GM19468 (cell line): Measurements from ENCODE around the gene MRPS21.

Experiments
- ATAC-seq: cut with Tn5 transposase; IDR thresholded peaks from one replicate; pipeline ENCODE4 v1.9.1; 2021; ENCODE audit warnings: mild to moderate bottlenecking, moderate library complexity, moderate number of reproducible peaks; ENCODE audit not compliant: unreplicated experiment; ENCODE audit errors: extremely low read depth

Gene MRPS21

DNA sequence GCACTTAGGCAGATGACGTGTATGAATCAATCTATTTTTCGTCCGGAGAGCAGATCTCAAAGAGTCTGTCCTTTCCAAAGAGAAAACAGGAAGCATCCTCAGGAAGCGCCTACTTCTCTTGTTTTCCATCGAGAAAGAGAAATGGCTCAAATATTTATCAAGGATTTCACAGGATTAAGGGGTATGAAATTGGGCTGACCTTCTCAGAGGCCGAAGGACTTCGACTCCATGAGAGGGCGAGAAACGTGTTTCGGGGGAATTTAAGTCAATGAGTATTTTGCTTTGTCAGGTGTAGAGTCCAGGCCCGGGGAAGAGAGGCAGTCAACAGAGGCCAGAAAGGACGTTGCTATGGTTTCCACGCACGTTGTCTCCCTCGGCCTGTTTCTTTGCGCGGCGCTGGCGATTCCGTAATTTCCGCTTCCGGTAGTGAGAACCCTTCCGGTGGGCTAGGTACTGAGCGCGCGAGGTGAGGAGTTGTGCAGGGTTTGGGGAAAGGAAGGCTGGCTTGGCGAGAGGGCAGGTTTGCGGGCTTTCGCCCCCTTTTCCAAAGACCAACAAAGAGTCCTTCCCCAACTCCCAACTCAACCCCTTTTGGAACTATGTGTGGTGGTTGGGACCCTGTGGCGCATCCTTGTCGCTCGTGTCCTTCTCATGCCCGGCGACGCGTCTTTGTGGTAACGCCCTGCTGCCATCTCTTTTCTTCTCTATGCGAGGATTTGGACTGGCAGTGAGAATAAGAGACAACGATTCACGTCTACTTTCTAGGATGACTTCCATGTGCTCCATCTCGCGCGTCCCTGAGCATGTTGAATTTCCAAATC, at the start of gene MRPS21:
Gene MRPS21, plus strand, starts transcription at position 429 of the 821 bp plus-strand sequence. CDS start 506 bp downstream, outside the sequence.
- peak; percentile 92 for ATAC-seq

DNA sequence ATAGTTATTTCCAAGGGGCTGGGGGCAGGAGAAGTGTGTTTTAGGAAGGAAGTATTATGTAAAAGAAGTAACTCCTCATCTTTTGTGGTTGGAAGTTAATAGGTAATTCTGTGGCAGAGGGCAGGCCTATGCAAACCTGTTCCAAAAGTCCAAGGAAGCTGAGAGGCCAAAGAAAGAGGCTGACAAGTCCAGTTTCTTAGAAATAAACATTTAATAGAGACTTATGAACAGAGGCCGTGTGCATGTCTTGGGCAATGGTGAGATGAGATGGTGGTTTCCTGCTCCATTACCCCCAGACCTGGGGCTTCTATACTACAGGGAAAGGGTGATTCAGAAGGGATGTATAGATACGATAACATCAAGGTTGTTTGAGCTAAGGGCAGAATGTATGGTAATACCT, 43.7 kb upstream of the MRPS21 start:
- ATAC-seq = no peak

DNA sequence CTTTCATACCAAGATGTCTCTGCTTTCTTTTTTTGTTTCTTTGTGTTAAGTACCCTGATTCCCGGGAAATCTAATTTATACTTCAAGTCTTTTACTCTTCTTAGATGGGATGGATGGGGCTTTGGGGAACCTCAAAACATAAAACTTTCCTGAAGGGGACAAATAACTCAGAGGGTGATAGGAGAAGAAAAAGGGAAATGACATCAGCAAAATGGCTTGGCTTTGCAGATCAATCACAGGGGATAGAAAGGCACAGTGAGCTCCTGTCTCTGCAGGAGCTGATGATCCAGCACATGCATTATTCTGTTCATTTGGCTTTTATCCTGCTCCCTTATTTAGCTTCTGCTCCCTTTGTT, 37.5 kb upstream of the MRPS21 start:
- no peak for ATAC-seq

DNA sequence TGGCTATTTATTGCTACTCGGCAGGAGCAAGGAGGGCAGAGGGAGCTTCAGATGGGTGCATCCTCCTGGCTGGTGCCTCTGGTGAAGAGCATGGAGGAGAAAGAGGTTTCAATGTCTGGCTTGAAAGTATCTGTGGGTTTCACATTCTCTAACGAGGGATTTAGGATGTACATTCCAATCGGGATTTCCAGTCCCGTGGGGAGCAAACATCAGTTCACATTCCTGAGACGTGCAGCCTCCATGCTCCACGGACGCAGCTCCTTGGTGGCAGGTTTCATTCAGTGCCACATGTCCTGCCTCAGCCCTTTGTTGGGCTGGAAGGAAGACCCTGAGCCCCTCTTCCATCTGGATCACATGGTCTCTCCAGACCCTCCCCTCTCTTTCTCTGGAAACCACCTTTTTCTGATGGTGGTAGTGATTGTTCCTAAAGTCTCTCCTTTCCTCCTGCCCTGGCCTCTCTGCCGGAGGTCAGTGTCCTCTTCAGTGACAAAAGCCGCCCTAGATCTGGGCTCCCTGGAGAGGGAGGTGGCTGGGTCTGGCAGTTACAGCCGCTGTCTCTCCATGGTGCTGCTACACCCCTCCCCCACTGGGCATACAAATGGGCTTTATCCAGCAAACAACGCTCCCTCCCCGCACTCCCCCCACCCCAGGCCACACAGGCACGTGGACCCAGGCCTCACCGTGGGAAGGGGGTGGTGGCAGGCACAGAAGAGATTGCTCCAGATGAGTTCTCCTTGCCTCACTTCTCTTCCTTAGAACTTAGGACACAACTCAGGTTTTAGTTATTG, 36.9 kb upstream of the MRPS21 start:
- no peak for ATAC-seq

DNA sequence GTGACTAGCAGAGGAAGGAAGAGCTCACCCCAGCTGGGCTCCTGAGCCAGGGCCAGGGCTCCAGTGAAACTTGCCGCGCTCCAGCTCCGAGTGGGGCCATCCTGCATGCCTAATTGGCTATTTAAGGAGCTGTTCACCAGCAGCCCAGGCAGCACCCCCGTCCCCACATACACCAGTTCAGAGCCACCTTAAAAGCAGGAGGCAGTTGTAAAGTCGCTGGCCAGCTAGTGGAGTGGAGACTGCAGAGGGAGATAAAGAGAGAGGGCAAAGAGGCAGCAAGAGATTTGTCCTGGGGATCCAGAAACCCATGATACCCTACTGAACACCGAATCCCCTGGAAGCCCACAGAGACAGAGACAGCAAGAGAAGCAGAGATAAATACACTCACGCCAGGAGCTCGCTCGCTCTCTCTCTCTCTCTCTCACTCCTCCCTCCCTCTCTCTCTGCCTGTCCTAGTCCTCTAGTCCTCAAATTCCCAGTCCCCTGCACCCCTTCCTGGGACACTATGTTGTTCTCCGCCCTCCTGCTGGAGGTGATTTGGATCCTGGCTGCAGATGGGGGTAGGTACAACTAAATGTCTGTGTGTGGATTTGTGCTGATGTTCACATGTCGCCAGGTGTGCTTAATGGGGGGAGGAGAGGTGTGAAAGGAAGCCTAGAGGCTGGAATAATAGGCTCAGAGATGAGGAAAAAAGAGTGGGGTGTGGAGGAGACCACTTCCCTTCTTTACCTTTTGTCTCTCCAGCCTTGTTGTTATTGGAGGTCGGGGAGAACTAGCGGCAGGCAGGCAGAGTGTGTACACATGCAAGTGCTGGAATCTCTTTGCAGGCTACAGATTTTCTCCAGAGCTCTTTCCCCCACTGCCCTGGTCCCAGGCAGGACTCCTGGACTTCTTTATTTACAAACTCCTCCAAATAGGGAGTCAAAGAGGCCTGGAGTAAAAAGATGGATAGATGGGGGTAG, 35.8 kb upstream of the MRPS21 start, which contains the start of gene CA14:
Gene CA14, plus strand, starts transcription at position 151 of the 962 bp plus-strand sequence. Its CDS starts 355 bp downstream, at position 506.
- no peak for ATAC-seq

DNA sequence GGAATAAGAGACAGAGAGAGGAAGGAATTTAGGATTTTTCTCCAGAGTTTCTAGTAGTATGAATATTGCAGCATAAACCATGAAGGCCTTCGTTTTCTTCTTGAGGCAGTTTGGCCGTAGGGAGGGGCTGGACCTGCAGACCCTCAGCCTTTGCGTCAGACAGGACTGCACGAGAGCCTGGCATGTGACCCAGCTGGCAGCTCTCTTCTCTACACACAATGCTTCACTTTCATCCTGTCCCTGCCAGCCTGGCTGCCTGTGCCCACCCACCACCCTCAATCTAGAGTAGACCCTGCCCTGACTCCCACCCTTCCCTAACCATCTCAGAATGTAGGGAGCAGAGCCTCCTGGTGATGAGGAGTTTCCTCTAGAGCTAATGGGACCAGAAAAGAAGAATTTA, 34.4 kb upstream of the MRPS21 start:
- no peak for ATAC-seq

DNA sequence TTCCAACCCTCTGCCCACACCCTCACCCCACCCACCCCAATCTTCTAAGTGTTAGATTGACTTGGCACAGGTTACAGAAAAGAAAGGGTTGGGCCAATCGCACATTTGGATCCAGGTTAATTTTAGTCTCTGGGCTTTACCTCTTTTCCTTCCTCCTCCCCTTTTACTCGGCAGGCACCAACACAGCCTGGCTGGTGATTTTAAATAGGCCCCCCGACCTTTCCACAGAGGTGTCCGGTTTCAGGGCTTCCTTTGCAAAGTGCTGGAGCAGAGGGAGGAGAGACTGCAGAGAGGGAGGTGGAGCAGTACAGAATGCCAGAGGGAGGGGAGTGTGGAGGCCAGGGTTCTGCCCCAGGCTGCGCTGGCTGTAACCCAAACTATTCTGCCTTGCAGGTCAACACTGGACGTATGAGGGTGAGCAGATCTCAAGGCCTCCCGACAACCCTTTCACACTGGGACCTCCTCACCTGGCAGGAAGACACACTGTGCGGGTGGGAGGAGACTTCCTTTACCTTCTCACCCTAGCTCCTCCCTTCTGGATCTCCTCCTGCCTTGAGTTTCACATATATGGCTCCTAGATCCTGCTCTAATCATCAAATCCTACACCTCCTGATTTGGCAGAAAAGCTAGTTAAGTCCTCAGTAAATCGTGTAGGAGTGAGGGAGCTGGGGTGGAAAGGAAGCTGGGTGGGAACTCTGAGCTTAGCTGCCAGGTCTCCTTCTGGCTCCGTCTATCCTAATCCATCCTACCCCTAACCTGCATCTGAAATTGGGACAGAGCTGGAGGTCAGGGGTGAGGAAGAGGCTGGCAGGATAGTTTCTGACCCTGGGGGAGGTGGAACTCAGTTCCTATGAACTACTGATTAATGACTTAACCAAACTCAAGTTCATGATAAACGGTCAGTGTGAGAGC, 33.6 kb upstream of the MRPS21 start:
- ATAC-seq = no peak

DNA sequence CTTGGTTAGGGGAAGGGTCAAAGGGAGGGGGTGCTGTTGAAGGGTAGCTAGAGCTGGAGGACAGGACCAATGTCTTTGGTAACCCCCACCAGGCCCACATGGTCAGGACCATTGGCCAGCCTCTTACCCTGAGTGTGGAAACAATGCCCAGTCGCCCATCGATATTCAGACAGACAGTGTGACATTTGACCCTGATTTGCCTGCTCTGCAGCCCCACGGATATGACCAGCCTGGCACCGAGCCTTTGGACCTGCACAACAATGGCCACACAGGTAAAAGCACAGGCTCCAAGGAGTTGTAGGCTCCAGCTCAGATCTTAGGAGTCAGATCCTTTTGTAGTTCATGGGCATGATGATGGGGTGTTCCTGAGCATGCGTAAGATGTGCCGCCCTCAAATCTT, 32.3 kb upstream of the MRPS21 start:
- no peak for ATAC-seq

DNA sequence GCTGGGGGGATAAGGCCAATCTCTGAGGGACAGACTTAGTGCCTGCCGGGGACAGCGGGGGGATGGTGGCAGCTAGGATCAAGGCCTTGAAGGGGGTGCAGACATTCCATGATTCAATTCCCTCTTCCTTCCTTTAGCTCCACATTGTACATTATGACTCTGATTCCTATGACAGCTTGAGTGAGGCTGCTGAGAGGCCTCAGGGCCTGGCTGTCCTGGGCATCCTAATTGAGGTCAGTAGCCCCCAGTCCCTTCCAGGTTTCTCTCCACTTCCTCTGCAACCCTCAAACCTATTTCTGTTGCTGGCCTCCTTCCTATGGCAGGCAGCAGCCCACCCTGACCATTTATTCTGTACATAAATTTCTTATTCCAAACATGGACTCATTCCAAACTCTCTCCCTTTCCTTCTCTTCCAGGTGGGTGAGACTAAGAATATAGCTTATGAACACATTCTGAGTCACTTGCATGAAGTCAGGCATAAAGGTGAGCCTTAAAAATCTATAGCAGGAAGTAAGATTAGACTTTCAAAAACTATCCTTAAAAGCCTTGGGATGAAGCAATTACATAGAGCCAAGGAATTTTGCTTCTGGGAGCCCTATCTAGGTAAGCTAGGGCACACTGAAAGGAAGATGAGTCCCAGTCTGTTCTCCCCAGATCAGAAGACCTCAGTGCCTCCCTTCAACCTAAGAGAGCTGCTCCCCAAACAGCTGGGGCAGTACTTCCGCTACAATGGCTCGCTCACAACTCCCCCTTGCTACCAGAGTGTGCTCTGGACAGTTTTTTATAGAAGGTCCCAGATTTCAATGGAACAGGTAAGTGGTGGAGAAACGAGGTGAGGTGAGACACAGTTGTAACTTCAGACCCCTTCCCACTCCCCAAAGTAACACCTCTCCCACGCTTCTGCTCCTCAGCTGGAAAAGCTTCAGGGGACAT, 31.0 kb upstream of the MRPS21 start:
- ATAC-seq = no peak

DNA sequence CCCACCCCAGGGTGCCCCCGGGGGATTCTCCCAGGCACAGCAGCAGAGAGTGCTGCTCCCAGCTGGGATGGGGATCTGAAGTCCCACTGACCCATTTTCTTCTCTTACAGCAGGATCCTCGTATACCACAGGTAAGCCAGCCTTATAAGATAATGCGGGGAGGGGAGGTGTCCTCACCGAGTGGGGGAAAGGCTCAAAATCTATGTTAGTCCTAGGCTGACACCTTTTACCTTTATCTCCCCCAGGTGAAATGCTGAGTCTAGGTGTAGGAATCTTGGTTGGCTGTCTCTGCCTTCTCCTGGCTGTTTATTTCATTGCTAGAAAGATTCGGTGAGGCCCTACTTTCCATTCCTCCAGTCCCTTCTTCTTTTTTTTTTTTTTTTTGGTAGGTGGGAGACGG, 30.1 kb upstream of the MRPS21 start:
- no peak for ATAC-seq

DNA sequence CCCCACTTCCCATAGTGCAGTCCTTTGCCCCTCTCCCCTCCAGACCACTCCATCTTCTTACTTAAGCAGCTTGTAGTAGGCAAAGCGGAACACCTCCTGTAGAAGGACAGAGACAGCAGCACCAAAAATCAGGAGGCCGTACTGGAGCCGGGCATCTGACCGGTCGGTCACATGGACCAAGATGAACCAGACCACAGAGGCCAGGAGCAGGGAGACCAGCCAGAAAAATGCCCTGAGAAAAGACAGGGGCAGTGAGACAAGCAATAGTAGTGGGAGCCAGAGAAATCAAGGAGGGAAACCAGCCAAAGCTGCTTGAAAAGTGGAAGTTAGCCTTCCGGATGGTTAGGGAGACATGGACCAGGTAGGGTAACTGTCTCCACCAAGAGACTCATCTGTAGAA, 25.8 kb upstream of the MRPS21 start:
- no peak for ATAC-seq

DNA sequence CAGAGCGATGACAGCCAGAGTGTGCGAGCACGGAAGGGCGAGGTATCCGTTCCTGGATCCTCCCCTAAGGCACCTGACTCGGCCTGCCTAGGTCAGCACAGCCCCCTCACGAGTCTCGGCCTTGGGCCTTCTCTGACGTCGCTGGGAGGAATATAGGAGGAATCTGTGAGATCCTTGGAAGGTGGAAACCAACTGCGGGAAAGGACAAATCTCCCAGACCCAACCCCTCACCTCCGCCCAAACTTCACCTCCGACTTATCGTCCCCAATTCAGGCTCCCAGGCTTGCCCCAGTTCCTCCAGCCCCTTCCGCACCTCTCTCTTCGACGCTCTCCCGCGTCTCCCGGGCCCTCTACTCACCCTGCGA, 25.3 kb upstream of the MRPS21 start:
- ATAC-seq = no peak

DNA sequence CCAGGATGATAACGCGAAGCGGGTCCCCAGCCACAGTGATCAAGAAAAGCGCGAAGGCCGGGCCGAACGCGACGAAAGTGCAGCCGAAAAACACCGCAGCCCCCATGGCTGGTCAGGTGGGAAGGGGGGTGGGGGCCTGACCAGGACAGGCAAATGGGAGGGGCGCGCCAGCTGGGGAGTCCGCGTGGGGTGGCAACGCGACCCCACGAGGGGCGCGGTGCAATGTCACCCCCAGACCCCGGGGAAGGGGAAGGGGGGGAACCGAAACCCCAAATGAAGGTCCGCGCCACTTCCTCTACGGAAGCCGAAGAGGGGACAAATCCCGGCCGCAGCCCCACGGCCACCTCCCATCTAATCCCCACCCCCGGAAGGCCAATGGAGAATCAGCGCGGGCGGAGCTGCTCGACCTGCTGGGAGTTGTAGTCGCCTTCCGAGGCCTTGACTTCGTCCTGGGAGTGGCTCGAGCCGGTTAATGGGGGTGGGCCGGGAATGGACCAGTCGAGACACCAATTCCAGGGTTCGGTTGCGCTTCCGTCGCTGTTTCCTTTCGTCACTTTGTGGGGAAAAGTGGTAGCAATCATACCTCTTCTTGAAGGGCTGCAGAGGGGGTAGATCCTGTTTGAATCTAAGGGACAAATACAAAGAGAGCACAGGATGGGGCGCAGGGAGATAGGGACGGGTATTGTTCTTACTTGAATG, 24.8 kb upstream of the MRPS21 start, which contains the start of gene APH1A:
Gene APH1A, minus strand, starts transcription at position 312 of the 699 bp plus-strand sequence. Its CDS starts 206 bp downstream, at position 106.
- ATAC-seq = peak; percentile 77

DNA sequence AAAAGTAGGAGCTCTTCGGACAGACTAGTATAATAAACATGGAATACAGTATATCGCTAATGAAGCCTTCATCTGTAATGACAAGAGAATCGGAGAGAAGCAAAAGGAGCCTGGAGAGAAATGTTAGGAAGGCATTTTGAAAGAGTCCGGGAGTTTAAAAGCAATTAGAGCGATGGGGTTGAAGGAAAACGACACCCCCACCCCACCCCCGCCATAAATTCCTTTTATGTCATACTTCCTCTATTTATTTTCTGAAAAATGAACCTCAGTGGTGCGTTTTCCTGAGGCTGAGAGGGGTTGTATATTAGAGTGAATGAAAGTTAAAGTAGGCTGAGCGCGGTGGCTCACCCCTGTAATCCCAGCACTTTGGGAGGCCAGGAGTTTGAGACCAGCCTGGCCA, 24.2 kb upstream of the MRPS21 start:
- ATAC-seq = no peak

DNA sequence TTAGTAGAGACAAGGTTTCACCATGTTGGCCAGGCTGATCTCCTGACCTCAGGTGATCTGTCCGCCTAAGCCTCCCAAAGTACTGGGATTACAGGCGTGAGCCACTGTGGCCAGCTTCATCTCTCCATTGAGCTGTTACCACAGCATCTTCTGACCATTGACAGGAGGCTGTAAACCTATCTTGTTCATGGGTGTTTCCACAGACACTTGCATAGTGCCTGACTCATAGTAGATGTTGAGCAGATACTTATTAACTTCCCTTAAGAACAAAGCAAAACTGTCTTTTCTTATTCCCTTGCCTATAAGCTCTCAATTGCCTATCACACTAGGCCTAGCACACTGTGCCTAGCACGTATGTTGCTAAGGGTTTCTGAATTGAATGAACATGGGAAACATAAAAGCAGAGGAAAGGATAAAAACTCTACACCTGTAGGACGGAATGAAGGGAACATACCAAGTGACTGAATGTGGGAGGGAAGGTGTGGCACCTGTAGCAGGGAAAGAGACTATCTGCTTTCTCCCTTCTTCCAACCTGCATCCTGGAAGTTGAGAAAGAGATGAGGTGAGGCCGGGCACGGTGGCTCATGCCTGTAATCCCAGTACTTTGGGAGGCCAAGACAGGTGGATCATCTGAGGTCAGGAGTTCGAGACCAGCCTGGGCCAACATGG, 22.2 kb upstream of the MRPS21 start:
- ATAC-seq = no peak

DNA sequence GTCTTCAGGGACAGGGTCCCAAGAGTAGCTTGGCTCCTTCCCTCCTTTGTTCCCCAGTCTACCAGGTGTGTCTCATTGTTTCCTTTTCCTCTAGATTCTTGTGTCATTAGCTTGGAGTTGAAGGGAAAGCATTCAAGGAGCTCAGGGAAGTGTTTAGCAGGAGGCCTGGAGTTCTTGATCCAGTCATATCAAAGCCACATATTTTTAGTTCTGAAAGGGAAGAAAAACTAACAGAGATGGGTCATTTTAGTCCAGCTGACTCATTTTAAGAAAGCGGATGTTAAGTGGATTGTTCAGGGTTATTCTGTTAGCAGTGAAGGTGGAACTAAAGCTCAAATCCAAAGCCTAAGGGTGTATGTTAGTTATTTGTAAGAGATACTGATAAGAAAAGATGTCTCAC, 20.4 kb upstream of the MRPS21 start:
- ATAC-seq = no peak

DNA sequence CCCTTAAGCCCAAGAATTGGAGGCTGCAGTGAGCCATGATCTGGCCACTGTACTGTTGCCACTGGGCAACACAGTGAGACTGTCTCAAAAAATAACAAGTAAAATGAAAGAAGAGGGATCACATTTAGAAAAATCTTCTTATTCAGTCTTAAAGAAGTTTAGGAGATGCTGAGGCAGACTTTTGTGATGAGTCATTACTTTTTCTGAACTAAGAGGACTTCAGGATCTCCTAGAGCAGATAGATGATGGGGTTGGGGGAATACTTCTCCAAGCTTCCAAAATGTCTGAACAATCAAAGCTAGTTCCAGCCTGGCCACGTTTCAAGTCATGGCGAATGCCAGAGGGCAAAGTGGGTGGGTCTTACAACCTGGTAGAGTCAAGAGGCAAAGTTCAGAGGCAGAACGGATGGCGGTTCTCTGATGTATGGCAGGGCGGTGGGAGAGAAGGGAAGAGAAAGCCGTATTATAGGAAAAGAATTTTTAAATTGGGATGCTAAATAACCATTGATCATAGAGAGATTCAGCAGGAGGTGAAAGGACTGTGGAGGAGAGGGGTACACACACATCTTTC, 13.4 kb upstream of the MRPS21 start:
- no peak for ATAC-seq
